Right kidney (tissue), 9 donors: Measurements from ENCODE around the gene FOXO3B.
"Not testable (repeated sequence)": the region's sequence is repeated elsewhere in the genome, so short reads cannot be mapped to it uniquely, and the experiment has no call there.

Experiments
- DNase-seq: peaks from one replicate; pipeline ENCODE4 v3.0.0-alpha.2; 2016
- long read RNA-seq, 8 donors: transcript quantifications; one replicate each; lab custom pipeline, GENCODE V29; 2026

Gene FOXO3B
- long read RNA-seq, donor 1, partial matches to known transcripts = 0 of 2 reads
- long read RNA-seq, donor 1, other reads (novel, unspliced or antisense) = 0 of 2 reads
- long read RNA-seq, donor 2, partial matches to known transcripts = 0 of 3 reads
- long read RNA-seq, donor 2, other reads (novel, unspliced or antisense) = 0 of 3 reads
- long read RNA-seq, donor 3, partial matches to known transcripts = 0 of 2 reads
- long read RNA-seq, donor 3, other reads (novel, unspliced or antisense) = 0 of 2 reads
- long read RNA-seq, donor 4, partial matches to known transcripts = 0 of 4 reads
- long read RNA-seq, donor 4, other reads (novel, unspliced or antisense) = 0 of 4 reads
- long read RNA-seq, donor 5 = 0 reads
- long read RNA-seq, donor 6, partial matches to known transcripts = 0 of 1 reads
- long read RNA-seq, donor 6, other reads (novel, unspliced or antisense) = 0 of 1 reads
- long read RNA-seq, donor 7 = 0 reads
- long read RNA-seq, donor 8, partial matches to known transcripts = 0 of 1 reads
- long read RNA-seq, donor 8, other reads (novel, unspliced or antisense) = 0 of 1 reads

GRCh38 chr17:18681767-18682571, at the start of gene FOXO3B:
Gene FOXO3B (minus strand): TSS chr17:18682314. CDS start chr17:18681651, 663 bp downstream.
- peak; percentile 75 for DNase-seq

DNA sequence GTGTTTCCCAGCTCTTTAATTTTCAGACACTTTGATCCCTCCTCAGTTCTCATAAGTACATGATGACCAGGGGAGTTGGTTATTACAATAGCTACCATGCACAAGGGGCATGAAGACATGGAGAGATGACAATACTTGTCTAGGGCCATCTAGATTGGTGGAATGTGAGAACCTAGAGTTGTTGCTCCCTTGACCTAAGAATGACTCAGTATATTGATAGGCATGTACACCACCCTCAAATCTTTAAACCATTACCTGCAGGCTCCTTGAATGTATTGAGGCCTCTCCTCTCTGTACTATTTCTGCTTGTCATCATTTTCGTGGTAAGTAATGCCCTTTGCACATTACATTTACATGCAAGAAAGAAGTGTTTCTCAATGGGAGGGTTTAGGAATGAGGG, 41.4 kb upstream of the FOXO3B start:
- not testable (repeated sequence) for DNase-seq

GRCh38 chr17:18722612-18723011, 40.5 kb upstream of the FOXO3B start:
- not testable (repeated sequence) for DNase-seq

GRCh38 chr17:18721775-18722547, 39.8 kb upstream of the FOXO3B start:
- DNase-seq = not testable (repeated sequence)

DNA sequence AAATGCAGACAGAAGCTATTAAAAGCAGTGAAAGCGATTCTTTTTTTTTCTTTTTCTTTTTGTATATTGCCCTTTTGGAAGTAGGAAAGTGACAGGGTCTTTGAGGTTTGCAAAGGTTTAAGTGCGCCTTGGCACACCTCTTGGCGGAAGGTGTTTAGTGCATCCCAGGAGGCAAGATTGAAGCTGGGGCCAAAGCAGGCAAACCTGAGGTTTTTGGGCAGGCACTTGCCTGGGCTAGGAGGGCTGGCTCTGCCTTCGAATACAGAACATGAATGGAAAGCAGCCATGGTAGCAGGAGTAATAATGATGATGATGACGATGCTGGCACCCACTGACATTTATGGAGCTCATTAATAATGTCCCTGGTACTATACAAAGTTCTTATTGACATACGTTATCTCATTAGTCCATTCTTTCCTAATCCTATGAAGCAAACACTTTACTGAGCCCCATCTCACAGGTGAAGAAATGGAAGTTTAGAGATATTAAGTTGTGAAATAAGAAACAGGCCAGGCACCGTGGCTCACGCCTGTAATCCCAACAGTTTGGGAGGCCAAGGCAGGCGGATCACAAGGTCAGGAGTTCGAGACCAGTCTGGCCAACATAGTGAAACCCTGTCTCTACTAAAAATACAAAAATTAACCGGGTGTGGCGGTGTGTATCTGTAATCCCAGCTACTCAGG, 37.5 kb upstream of the FOXO3B start:
- not testable (repeated sequence) for DNase-seq

DNA sequence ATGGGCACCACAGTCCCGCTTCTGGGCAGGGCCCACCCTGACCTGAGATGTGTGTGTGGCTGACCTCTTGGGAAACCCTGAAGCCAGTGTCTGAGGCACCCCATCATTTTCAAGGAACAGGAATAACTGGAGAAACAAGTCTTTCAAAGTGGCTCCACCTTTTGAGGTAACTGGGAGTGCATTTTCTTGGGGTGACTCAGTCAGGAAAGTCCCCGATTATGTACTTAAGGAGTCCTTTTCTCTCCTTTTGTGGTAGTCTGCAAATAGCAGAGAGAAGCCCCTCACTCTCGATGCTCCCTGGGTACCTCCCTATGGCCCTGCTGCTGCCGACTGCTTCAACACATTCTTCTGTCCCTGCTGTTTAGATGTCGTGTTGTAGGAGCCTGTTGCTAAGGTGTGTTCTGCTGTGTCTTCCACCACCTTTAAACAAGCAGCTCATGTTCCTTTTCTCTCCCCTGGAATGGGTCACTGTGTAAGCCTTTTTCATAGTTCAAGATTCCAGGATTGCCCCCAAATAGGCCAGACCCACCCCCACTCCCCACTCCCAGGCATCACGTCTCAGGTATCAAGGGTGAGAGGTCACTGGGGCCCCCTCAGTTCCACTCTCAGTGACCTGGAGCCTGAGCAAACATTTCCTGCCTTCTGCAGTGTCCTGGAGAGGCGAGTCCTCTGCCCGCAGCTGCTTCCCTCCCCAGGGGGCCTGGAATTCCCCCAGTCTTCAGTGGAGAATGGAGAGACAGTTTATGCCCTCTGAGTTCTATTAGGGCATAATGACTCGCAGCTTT, 36.7 kb upstream of the FOXO3B start:
- DNase-seq = peak; percentile 8

DNA sequence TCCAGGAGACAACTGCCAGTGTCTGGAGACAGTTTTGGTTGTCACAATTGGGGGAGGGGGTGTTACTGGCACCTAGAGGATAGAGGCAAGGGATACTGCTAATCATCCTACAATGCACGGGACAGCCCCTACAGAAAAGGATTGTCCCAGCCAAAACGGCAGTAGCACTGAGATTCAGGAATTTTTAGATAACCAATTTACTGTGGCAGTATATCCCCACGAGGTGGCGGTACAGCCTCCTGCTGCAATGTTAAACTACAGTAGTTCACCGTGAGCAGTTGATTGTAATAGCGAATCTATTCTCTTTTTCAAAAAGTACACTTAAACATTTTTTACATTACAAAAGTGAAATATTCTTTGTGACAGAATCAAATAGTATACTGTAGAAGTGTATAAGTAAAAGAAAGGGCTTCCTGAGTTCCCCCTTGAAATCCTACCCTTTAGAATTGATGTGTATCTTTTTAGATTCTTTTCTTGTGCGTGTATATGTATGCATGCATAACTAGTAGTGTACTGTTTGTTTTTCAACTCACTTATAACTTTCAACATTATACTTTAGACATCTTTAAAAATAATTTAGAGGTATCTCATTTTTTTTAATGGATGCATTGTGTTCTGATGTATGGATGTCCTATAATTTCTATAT, 30.4 kb upstream of the FOXO3B start:
- DNase-seq = peak; percentile 22

DNA sequence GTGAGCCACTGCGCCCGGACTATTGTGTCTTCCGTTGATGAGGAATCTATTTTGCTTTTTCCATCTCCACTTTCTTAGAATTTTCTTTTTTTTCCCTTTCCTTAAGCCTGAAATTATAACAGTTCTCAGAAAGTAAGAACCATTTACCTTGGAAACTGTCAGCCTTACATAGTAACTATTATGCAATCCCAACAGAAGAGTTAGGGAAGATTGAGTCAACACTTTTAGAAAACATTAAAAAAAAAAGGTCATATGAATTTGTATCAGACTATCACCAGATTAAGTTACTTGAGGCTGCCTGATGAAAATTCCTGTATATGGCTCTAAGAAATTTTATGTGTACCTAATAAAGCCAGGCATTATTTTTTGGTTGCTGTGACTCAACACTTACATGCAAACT, 26.1 kb upstream of the FOXO3B start:
- DNase-seq = not testable (repeated sequence)

GRCh38 chr17:18705955-18706354, 23.8 kb upstream of the FOXO3B start:
- DNase-seq = not testable (repeated sequence)

DNA sequence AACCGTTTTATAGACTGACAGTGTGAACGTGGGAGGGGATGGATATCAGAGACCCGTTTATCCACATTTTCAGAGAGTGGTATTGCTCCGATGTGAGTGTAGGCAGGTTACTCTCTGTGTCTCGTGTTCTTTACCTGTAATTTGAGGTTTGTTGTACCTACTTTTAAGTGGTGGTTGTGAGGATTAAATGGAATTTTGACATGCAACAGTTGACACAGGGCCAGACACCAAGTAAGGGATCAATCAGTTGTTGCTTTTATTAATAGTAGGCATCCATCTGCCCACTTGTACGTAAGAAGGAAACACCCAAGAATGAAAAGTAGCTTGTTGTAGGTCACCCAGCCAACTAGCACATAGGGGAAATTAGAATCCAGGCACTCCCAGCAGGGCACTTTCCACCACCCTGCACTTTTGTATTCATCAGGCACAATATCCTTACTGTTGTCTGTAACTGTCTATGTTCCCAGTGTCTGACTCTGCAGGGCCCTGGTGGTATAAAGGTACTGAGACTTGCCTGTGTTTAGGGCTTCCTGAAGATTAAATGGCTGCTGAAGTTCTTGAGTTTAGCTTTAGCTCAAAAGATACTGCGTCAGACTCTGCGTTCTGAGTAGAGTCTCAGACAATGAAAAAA, 16.5 kb upstream of the FOXO3B start:
- DNase-seq = not testable (repeated sequence)

- not testable (repeated sequence) for DNase-seq
Observed at GRCh38 chr17:18695143-18695542, 13.0 kb upstream of the FOXO3B start.

- not testable (repeated sequence) for DNase-seq
Observed at GRCh38 chr17:18682668-18683067, 554 bp upstream of the FOXO3B start.

DNA sequence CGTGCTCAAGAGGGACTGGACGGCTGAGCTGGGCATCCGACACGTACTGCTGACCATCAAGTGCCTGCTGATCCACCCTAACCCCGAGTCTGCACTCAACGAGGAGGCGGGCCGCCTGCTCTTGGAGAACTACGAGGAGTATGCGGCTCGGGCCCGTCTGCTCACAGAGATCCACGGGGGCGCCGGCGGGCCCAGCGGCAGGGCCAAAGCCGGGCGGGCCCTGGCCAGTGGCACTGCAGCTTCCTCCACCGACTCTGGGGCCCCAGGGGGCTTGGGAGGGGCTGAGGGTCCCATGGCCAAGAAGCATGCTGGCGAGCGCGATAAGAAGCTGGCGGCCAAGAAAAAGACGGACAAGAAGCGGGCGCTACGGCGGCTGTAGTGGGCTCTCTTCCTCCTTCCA, 4.7 kb downstream of the FOXO3B start:
- DNase-seq = not testable (repeated sequence)

GRCh38 chr17:18676928-18677327, 5.2 kb downstream of the FOXO3B start:
- not testable (repeated sequence) for DNase-seq

GRCh38 chr17:18672395-18673227, 9.5 kb downstream of the FOXO3B start:
- DNase-seq = not testable (repeated sequence)

GRCh38 chr17:18668625-18669024, 13.5 kb downstream of the FOXO3B start:
- DNase-seq = not testable (repeated sequence)

- not testable (repeated sequence) for DNase-seq
Observed at GRCh38 chr17:18667535-18667934, 14.6 kb downstream of the FOXO3B start.

DNA sequence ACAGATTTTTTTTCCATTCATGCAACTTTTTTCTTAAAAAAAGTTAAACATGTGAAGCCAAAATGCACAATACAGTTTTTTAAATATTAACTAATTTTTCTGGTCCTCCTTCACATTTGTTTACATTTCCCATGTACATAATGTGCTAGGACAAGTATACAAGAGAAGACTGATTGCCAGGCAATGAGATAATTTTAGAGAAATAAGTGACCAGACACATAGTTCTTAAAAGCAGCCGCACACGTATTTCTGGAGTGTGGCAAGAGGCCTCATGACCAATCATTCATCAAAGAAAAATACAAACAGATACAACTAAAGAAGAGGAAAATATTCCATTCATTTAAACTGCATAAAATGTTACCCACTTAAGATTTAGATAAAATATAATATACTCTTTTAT, 15.8 kb downstream of the FOXO3B start:
- DNase-seq = not testable (repeated sequence)
